GM10248 (cell line): ENCODE results near the gene DNAH17.

Source experiments
- CTCF ChIA-PET: fragments of 300-600 bp; sonication (Branson Sonifier 250); formaldehyde crosslinking; extraction: SDS; loops from one replicate; lab custom pipeline; 2021; ENCODE audit warnings: antibody characterized with exemption; lab: Yijun Ruan, JAX
- POLR2A ChIA-PET: fragments of 350-650 bp; sonication (Branson Sonifier 250); formaldehyde crosslinking; extraction: SDS; loops from one replicate; lab custom pipeline; 2020; ENCODE audit warnings: antibody characterized with exemption; lab: Yijun Ruan, JAX
- DNase-seq: peaks from one replicate; pipeline ENCODE4 v3.0.0; 2012; ENCODE audit errors: extremely low spot score
- TF ChIP-seq, protein P1 (sequence below): IDR thresholded peaks from 2 replicates; pipeline ENCODE4 v1.5.1; 2012; ENCODE audit warnings: mild to moderate bottlenecking, low read depth; ENCODE audit errors: extremely low read depth, missing control alignments, control extremely low read depth

Gene DNAH17

DNA sequence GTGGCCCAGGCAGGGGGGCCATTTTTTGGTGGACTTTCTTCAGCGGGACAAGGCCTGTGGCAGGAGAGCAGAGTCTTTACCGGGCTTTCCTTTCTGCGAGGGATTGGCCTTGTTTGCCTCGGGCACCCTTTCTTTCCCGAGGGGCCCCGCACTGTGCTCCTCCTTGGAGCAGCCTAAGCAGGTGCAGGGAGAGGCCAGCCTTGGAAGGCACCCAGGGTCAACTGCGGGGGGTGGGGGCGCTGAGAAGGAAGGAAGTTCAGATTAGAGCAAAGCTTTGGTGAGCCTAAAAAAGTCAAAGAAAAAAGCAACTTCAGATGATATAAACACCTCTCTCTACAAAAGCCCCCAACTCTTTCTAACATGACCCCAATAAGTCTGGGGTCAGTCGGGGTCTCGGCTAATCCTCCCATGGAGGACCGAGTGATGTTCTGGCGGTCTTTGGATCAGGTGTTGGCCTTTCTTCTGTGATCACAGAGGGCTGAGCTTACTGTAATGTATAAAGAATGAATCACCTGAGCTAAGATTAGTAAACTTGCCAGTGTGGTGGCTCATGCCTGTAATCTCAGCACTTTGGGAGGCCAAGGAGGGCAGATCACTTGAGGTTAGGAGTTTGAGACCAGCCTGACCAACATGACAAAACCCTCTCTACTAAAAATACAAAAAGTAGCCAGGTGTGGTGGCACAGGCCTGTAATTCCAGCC, 135.8 kb downstream of the DNAH17 start:
- CTCF ChIA-PET = interaction anchor here (1.0 kb wide), 1 partner anchor 81 kb away, joined by 4 read pairs; no protein-coding TSS in a partner anchor
- DNase-seq = no peak
- POLR2A ChIA-PET = no interaction called here
- TF ChIP-seq, protein P1, sequence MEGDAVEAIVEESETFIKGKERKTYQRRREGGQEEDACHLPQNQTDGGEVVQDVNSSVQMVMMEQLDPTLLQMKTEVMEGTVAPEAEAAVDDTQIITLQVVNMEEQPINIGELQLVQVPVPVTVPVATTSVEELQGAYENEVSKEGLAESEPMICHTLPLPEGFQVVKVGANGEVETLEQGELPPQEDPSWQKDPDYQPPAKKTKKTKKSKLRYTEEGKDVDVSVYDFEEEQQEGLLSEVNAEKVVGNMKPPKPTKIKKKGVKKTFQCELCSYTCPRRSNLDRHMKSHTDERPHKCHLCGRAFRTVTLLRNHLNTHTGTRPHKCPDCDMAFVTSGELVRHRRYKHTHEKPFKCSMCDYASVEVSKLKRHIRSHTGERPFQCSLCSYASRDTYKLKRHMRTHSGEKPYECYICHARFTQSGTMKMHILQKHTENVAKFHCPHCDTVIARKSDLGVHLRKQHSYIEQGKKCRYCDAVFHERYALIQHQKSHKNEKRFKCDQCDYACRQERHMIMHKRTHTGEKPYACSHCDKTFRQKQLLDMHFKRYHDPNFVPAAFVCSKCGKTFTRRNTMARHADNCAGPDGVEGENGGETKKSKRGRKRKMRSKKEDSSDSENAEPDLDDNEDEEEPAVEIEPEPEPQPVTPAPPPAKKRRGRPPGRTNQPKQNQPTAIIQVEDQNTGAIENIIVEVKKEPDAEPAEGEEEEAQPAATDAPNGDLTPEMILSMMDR = no peak

DNA sequence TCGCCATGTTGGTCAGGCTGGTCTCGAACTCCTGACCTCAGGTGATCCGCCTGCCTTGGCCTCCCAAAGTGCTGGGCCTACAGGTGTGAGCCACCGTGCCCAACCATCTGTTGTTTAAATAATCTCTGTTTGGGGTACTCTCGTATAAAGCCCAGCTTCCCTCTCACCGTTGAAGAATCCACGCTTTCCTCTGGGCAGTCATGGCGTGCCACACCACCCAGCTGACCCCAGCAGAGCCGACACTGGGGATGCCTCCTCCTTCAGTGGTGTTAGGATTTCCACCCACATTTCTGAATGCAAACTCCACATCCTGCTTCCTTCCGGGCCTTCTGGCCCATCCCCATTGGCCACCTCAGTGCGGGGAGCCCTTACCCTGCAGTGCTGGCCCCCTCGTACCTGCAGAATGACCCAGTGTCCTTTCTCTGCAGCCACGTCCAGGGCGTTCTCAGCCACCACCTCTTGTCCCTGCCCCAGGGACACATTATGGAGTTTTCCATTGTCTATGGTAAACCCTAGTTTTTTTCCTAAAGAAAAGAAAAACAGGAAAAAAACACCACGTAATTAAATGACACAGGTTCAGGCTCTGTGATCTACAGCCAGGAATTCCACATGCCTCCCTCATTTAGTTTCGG, 138.4 kb downstream of the DNAH17 start:
- TF ChIP-seq, protein P1 = no peak
- POLR2A ChIA-PET = no interaction called here

GRCh38 chr17:78438271-78438691, 138.9 kb downstream of the DNAH17 start:
- no peak for DNase-seq
- CTCF ChIA-PET = interaction anchor here (1.4 kb wide), 1 partner anchor 9 kb away, joined by 3 read pairs; no protein-coding TSS in a partner anchor
- TF ChIP-seq, protein P1 = no peak
- POLR2A ChIA-PET = no interaction called here

More for the DNA sequence above, 138.4 kb downstream of the DNAH17 start:
- no peak for DNase-seq
- CTCF ChIA-PET = interaction anchor here (1.4 kb wide), 1 partner anchor 8 kb away, joined by 3 read pairs; no protein-coding TSS in a partner anchor

DNA sequence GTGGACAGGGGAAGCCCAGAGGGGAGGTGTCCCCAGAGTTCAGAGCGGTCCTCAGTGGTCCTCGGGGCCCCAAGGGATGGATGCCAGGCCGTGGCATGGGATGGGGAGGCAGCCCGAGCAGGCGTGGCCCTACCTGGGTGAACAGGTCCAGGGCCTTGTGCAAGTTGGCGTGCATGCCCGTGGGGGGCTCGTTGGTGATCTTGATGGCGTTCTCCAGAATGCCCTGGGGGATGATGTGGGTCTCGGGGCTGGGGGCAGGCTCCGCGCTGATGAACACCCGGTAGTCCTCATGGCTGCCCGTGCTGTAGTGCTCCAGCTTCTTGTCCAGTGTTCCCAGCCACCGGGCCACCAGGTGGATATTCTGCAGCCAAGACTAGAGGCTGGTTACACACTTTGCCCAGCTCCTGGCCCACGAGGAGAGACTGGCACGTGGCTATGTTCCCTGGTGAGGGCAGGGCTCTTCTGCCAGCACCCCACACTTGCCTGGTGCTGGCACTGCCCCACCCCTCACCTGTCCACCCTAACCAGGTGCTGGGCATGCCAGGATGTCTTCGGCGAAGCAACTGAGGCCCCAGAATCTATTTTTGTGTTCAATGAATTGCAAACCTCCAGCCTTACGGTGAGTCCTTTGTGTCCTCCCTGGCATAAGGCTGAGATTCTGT, 139.6 kb downstream of the DNAH17 start:
- ChIA-PET CTCF (interaction anchor here (1.4 to 3.3 kb wide), 3 partner anchors 7 to 15 kb away, joined by 3 to 12 read pairs (median 5); no protein-coding TSS in a partner anchor), POLR2A (no interaction called here)
- TF ChIP-seq, protein P1 = no peak
- no peak for DNase-seq

DNA sequence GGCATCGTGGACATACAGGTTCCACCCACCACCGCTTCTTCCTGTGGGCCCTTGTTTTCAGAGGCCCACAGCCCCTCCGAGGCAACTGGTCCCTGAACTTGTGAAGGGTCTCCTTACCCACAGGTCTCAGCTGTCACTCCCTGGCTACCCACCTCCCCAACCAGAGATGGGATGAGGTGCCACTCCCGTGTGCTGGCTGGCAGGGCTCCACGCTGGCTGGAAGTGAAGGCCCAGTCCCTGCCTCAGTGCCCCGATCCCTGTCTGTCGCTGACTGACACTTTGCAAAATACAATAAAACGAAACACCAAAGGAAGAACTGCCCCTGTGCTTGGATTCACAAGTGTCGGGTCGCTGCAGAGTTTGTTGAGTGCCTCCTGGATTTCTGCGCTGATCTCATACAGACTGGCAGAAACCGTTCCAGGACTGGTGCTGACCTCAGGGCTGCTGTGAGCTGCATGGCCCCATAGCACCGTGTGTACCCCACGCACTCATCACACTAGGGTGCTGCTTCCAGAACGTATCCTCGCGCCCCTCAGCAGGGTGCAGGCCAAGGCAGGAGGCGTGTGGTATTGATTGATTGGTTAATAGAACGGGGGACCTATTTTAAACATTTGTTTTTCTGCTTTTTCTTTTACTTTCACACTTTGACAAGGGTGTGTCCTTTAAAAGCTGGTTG, 141.7 kb downstream of the DNAH17 start:
- CTCF ChIA-PET = interaction anchor here (0.9 to 3.3 kb wide), 4 partner anchors 13 to 350 kb away, joined by 3 to 12 read pairs (median 3); no protein-coding TSS in a partner anchor
- POLR2A ChIA-PET = no interaction called here
- TF ChIP-seq, protein P1 = no peak
- no peak for DNase-seq
